A673 (cell line): Measurements from ENCODE around the gene SLC4A9. TPM values are rescaled to one million over a fixed set of nuclear protein-coding genes. Genes with fewer than 3 reads are reported as not detected.

Experiments used
- BruUV-seq: library from RNA; stranded (reverse); fragments of 400-500 nt; replicated peaks from 2 replicates; lab custom pipeline; 2021; lab: Mats Ljungman, UMichigan
- CTCF ChIA-PET: fragments of 300-600 bp; sonication (Branson Sonifier 250); formaldehyde crosslinking; loops from one replicate; lab custom pipeline; 2022; ENCODE audit warnings: antibody characterized with exemption; lab: Charles Lee
- POLR2A ChIA-PET: fragments of 300-600 bp; sonication (Branson Sonifier 250); formaldehyde crosslinking; loops from one replicate; lab custom pipeline; 2022; ENCODE audit warnings: antibody characterized with exemption; ENCODE audit not compliant: low non-redundant PET; lab: Charles Lee
- DNase-seq: peaks from one replicate; pipeline ENCODE4 v3.0.0-alpha.2; 2015; ENCODE audit warnings: low spot score
- H3K27ac ChIP-seq: fragments of 200-600 bp; sonication (generic); 2 replicates; pipeline ENCODE4 v1.5.1; 2016; ENCODE audit warnings: mixed run types, low read depth, mild to moderate bottlenecking, mixed read lengths, antibody characterized with exemption, low read length; ENCODE audit not compliant: poor library complexity, severe bottlenecking
- H3K27me3 ChIP-seq: fragments of 200-600 bp; sonication (generic); replicated peaks from 2 replicates; pipeline ENCODE4 v1.6.1; 2017; ENCODE audit warnings: mixed run types, low read depth, mild to moderate bottlenecking, mixed read lengths, antibody characterized with exemption, low read length; ENCODE audit not compliant: insufficient read depth, poor library complexity
- H3K36me3 ChIP-seq: fragments of 200-600 bp; sonication (generic); 2 replicates; pipeline ENCODE4 v1.6.1; 2016; ENCODE audit warnings: mixed run types, mild to moderate bottlenecking, mixed read lengths, antibody characterized with exemption, low read length; ENCODE audit not compliant: insufficient read depth, poor library complexity, severe bottlenecking
- H3K4me1 ChIP-seq: fragments of 200-600 bp; sonication (generic); 2 replicates; pipeline ENCODE4 v1.6.1; 2017; ENCODE audit warnings: mixed run types, mild to moderate bottlenecking, mixed read lengths, antibody characterized with exemption, low read length; ENCODE audit not compliant: insufficient read depth, poor library complexity, severe bottlenecking
- H3K4me3 ChIP-seq: fragments of 200-600 bp; sonication (generic); 2 replicates; pipeline ENCODE4 v1.5.1; 2016; ENCODE audit warnings: low read depth, mixed run types, mild to moderate bottlenecking, mixed read lengths, low read length; ENCODE audit not compliant: poor library complexity, severe bottlenecking
- H3K9me3 ChIP-seq: fragments of 200-600 bp; sonication (generic); 2 replicates; pipeline ENCODE4 v1.6.1; 2016; ENCODE audit warnings: mixed run types, low read depth, mild to moderate bottlenecking, mixed read lengths, antibody characterized with exemption, low read length; ENCODE audit not compliant: poor library complexity, severe bottlenecking
- EZH2 ChIP-seq: fragments of 200-600 bp; sonication (generic); IDR thresholded peaks from 2 replicates; pipeline ENCODE4 v1.6.1; 2017; ENCODE audit warnings: borderline replicate concordance, low read depth, mild to moderate bottlenecking, mixed read lengths, antibody characterized with exemption, low read length; ENCODE audit not compliant: poor library complexity, severe bottlenecking
- intact Hi-C: fragments of 100-400 bp; cut with micrococcal nuclease; formaldehyde crosslinking; loops from one replicate; pipeline ENCODE4 v1.10.0; 2022; ENCODE audit not compliant: unreplicated experiment
- total RNA-seq: library from RNA; stranded (reverse); gene quantifications from 2 replicates; pipeline ENCODE4 v1.2.3, GENCODE V29; 2021
- TF ChIP-seq, protein P1 (sequence below): fragments of 300-800, 200-600 bp; sonication (generic); conservative IDR thresholded peaks from 2 replicates; pipeline ENCODE4 v1.5.1; 2017; ENCODE audit warnings: low read depth, mild to moderate bottlenecking, antibody characterized with exemption, low read length, moderate library complexity, mixed read lengths

The SLC4A9 gene
- total RNA-seq, 1 experiment from 2014 or later: not detected

DNA sequence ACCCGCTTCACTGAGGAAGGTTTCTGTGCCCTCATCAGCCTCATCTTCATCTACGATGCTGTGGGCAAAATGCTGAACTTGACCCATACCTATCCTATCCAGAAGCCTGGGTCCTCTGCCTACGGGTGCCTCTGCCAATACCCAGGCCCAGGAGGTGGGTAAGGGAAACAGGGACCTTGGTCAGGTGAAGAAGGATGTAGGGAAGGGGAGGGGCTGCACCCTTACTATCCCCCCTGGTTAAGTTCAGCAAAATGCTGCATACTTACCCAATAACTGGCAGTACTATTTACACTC lies 4.4 kb downstream of the SLC4A9 start:
- no peaks in the 10 kb centered on the region for H3K4me1 ChIP-seq
- H3K36me3 ChIP-seq: no peaks in the 10 kb centered on the region
- no peaks in the 10 kb centered on the region for H3K27me3 ChIP-seq
- H3K4me3 ChIP-seq: no peak overlapping the region
- DNase-seq: no peak
- TF ChIP-seq, protein P1, sequence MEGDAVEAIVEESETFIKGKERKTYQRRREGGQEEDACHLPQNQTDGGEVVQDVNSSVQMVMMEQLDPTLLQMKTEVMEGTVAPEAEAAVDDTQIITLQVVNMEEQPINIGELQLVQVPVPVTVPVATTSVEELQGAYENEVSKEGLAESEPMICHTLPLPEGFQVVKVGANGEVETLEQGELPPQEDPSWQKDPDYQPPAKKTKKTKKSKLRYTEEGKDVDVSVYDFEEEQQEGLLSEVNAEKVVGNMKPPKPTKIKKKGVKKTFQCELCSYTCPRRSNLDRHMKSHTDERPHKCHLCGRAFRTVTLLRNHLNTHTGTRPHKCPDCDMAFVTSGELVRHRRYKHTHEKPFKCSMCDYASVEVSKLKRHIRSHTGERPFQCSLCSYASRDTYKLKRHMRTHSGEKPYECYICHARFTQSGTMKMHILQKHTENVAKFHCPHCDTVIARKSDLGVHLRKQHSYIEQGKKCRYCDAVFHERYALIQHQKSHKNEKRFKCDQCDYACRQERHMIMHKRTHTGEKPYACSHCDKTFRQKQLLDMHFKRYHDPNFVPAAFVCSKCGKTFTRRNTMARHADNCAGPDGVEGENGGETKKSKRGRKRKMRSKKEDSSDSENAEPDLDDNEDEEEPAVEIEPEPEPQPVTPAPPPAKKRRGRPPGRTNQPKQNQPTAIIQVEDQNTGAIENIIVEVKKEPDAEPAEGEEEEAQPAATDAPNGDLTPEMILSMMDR: no peak
- no peak for TF ChIP-seq EZH2
- CTCF ChIA-PET: interaction anchor here (1.0 kb wide), 1 partner anchor 125 kb away, joined by 4 read pairs; no protein-coding TSS in a partner anchor
- H3K27ac ChIP-seq: no peak overlapping the region
- intact Hi-C loops: no loop called here
- no TSS peak for BruUV-seq
- POLR2A ChIA-PET: no interaction called here
- no peaks in the 10 kb centered on the region for H3K9me3 ChIP-seq

DNA sequence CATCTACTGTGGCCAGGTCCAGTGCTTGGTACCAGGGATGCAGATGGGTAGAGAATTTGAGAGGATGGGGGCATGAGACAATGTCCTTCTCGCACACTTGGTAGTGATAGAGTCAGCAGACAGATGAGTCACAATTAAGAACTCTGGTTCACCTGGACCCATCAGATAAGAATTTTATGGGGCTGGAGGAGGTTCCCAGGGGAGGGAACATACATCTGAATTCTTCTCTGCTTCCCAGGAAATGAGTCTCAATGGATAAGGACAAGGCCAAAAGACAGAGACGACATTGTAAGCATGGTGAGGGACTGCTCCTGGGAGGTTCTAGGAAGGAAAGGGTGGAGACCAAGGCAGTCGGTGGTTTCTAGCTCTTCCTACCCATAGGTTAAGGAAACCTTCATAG lies 5.3 kb downstream of the SLC4A9 start:
- no peak overlapping the region for H3K27ac ChIP-seq
- BruUV-seq: no TSS peak
- ChIA-PET CTCF (interaction anchor here (0.6 kb wide), 1 partner anchor 121 kb away, joined by 4 read pairs; no protein-coding TSS in a partner anchor), POLR2A (no interaction called here)
- H3K4me3 ChIP-seq: no peak overlapping the region
- no peak for DNase-seq
- intact Hi-C loops: no loop called here
- H3K4me1 ChIP-seq: no peaks in the 10 kb centered on the region
- no peak for TF ChIP-seq EZH2
- TF ChIP-seq, protein P1: no peak
- no peaks in the 10 kb centered on the region for H3K9me3 ChIP-seq
- no peaks in the 10 kb centered on the region for H3K36me3 ChIP-seq
- H3K27me3 ChIP-seq: no peaks in the 10 kb centered on the region

GRCh38 chr5:140365941-140366340 lies 5.9 kb downstream of the SLC4A9 start:
- ChIA-PET POLR2A (no interaction called here), CTCF (interaction anchor here (0.6 kb wide), 1 partner anchor 122 kb away, joined by 3 read pairs; no protein-coding TSS in a partner anchor)
- intact Hi-C loops: no loop called here
- no peaks in the 10 kb centered on the region for H3K9me3 ChIP-seq
- no peaks in the 10 kb centered on the region for H3K36me3 ChIP-seq
- no peaks in the 10 kb centered on the region for H3K4me1 ChIP-seq
- TF ChIP-seq, protein P1: no peak
- TF ChIP-seq EZH2: no peak
- no peak overlapping the region for H3K4me3 ChIP-seq
- no peak overlapping the region for H3K27ac ChIP-seq
- no peak for DNase-seq
- H3K27me3 ChIP-seq: no peaks in the 10 kb centered on the region
- BruUV-seq: no TSS peak
